ENCODE results near the gene STAT4. TPM values are rescaled to one million over a fixed set of nuclear protein-coding genes. Genes with fewer than 3 reads are reported as not detected.

Gene STAT4
- polyA plus RNA-seq, 1 donor: 1.5 TPM

GRCh38 chr2:191078165-191078867 is 72.5 kb downstream of the STAT4 start:
- no peak for DNase-seq

- no peak for DNase-seq
Measured at GRCh38 chr2:191070276-191070675, 80.5 kb downstream of the STAT4 start.

DNA sequence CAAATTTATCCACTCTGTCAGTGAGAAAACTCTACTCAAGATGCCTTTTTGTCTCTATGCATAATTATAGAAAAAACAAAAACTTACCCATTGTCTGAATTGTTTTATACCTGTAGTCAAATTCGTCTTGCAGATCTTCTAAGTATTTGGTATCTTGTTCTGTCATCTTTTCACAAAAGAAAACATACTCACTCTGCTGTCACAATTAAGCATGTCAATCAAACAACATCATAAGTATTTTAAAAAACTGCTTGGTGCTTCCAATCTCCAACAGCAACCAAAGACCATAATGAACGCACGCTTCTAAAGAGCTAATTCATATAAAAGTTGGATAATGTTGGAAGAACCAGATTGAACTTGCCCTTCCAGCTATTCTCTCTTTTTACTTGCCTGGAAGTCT is 81.2 kb downstream of the STAT4 start:
- no peak for DNase-seq

DNA sequence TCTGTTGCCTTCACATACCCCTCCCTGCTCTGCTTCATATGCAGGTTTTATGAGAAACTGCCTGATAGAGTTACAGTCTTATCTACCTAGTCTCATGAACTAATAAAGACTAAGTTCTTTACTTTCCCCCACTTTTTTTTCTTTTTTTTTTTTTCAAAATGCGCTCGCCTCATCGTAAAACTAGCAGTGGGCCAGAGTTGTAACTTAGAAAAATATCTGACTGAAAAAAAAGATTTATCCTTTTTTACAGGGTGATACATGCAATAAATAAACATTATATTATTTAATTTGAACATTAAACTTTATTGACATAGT is 83.9 kb downstream of the STAT4 start:
- no peak for DNase-seq

DNA sequence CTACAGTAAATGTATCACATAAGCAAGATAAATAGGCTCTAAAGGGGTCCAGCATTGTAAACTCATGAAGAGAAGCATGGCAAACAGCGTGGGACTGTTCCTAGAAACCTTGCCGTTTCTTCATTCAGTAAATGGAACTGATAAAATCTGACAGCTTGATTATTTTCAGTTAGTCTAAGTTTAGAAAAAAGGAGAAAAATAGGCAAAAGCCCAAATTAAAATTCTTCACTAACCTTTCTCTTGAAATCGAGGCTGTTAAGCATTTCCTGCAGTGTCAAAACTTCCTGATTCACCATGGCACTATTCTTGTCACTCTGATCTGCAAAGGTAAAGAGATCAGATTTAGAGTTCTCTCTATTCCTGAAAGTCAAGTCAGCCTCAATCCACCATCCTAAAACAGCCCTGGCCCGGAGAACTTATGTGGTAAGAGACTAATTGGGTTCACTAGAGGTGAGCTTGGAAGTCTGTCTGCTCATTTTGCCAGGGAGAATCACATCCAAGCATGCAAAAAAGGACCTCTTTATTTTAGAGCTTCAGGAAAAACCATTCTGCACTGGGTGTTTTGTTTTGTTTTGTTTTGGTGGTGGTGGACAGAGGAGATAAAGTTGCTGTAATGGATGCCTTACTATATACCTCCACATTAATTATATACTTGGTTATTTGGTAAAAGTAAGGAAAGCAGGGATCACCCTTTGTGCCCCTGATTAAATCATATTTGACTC is 84.4 kb downstream of the STAT4 start:
- DNase-seq: no peak

DNA sequence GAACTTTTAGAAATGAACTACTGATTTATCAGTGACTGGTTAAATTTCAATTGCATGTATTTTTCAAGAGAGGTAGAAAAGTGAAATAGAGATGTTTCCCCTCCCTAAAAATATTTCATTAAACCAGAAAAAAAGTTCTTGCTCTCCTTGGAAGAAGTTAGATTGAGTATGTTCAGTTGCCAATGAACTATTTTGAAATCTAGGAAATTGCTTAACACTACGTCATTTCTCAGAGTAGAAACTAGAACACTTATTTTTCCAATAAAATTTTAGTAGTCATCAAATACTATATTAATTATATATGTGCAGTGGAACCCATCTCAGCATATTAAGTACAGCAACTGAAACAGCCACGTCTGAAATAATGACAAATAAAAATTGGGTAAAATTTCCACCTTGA is 85.0 kb downstream of the STAT4 start:
- DNase-seq: no peak

- no peak for DNase-seq
Measured at GRCh38 chr2:191064590-191064989, 86.2 kb downstream of the STAT4 start.

DNA sequence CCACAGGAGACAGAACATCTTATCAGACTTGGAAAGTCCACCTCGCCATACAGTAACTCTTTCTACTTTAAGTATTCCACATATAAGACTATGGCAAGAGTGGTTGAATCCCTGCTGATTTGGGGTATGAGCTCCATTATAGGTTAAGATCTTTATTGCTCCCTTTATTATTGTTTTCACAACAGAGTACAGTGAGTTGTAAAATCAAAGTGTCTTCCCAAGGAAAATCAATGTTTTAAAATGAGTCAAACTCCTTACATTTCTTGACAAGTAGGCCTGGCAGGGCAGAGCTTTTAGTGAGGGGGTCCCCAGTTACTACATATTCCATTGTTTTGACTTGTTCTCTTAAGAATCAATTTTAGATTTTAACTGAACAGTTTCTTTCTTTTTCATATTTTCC is 87.2 kb downstream of the STAT4 start:
- DNase-seq: no peak

DNA sequence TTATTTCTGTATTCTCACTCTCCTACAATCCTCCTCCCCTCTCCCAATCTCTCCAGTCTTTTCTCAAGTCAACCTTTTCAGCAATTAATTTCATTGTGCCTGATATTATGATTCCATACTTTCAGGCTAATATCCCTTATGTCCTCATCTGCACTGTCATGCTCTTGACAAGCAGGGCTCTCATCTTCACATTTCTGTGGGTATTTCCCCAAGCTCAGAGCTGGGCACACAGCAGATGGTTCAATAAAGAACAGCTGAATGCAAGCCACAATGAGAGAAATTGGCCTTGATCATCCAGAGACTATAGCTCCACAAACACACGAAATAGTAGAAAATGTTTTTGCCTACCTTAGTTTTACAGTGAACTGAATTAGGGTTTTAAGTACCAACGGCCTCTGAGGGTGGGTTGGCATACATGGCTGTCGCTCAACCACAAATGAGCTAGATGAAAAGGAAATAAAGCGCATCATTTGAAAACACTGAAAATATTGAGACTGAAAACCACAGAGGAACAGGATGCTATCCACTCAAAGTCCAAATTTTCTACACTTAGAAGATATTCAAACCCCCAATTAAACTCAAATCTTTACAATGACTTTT is 89.3 kb downstream of the STAT4 start:
- no peak for DNase-seq

- no peak for DNase-seq
Measured at GRCh38 chr2:191059308-191059707, 91.5 kb downstream of the STAT4 start.

DNA sequence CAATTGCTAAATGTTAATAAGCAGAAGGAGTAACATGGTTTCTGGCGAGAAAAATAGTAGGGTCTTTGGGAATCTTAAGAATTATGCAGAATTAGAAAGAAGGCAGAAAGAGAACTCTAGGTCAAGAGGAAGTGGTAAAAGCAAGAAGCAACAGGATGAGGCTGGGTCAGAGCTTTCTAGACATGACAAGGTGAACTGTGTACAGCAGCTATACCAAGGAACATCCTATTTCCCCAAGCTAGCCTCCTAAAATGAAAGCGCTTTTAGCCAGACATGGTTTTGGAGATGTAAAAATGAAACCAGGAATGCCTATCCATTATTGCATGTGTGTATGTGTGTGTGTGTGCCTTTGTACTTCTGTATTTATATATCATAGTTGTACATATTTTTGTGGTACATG is 94.6 kb downstream of the STAT4 start:
- DNase-seq: no peak

DNA sequence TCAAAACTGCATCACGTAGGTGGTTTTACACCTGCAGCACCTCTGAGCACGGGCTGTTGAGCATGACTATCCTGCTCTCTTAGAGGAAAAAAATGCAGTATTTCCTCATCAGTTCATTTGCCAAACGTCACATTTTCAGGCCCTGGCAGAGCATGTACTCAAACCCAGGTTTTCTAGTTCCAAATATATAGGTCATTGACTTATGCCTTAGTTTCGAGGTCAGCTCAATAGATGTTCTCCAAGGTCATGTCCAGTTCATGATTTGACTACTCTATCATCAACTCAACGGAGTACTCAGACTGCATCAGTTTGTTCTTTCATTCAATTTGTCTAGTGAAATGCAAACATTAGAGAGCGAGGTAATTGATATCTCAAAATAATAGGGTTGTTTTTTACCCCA is 97.5 kb downstream of the STAT4 start:
- DNase-seq: no peak

- peak; percentile 60 for DNase-seq
Measured at GRCh38 chr2:191051825-191052778, 98.7 kb downstream of the STAT4 start.

DNA sequence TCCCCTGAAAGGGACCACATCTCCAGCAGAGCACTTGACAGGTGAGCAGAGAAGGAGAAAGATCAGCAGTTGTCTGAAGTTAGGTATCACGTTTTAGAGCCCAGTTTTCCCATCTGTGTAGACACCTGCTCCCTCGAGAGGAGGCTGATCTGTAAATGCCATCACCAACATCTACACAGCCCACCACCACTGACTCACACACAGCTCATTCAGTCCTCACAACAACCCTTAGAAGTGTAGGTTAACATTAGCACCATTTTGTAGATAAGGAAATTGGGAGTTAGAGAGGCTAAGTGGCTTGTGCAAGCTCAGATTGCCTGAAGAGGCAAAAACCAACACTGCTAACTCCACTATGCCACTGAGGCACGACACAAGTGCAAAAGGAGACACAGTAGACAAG is 99.6 kb downstream of the STAT4 start:
- DNase-seq: no peak

DNA sequence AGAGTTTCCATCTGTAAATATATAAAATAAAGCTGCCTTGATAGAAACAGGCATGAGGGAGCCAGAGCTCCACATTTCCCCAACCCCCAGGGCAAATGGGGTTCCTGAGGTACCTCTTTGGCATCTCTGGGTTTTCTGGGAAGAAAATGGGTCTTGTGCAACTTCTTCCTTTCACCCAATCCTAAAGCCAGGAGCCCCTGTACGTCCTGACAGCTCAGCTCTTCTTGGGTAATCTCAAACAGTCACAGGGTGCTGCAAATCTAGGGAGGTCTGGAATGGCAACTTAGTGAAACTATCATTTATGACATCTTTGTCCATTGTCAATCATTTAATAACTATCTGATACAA is 100.2 kb downstream of the STAT4 start:
- DNase-seq: no peak

- peak; percentile 58 for DNase-seq
Measured at GRCh38 chr2:191049728-191050639, 100.8 kb downstream of the STAT4 start.

GRCh38 chr2:191048073-191048472 is 102.7 kb downstream of the STAT4 start:
- no peak for DNase-seq

- no peak for DNase-seq
Measured at GRCh38 chr2:191045141-191045540, 105.7 kb downstream of the STAT4 start.

GRCh38 chr2:191043438-191043837 is 107.4 kb downstream of the STAT4 start:
- DNase-seq: no peak

DNA sequence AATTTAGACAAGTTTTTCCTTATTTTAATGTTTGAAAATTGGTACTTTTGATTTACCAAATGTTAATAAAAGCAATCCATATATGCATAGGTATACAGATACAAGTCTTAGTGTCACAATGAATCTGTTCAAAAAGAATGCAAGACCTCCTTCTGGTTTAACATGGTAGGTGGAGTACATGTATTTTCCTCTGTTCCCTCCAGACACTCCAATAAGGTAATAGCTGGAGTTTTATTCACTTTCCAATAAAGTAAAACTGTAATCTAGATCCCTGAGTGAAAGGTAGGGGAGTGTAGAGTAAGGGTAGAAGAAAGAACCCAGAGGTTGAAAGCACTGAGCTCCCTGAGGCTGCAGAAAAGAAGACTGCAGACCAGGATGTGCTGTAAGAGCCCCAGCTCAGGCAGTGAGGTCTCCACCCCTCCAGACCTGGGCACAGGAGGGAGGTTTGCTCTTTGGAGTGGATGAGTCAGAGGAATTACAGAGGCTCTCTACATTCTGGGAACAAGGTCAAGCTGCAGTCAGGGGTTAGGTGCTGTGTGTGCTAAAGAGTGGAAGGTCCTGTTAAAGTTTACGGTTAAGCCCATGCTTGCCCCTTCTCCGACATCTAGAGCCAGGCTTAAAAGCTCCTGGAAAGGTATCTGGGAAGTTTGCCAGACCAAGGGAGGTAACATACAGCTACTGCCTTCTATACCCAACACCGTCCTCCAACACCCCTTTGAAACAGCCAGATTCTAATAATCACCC is 109.2 kb downstream of the STAT4 start:
- no peak for DNase-seq

DNA sequence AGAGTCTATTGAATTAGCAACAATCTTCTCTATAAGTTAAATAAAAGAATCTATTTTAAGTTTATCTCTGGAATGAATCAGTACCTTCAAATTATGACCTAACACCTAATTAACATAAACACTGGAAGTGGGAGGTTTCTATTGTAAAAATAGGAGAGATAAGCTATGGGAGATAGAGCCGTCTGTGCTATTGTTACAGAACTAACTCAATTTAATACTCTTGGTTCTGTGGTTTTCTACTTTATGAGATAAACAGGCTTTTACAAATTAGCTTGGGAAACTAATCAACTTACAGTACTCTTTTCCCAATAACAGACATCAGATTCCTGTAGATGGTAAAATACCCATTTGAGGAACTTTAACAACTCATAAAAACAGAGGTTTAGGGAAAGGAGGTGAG is 111.2 kb downstream of the STAT4 start:
- no peak for DNase-seq

All from hindlimb muscle (tissue), 1 donor.